Neuronal stem cell (in vitro differentiated cells): ENCODE data around the gene CAND1.

Experiments
- DNase-seq: peaks from one replicate; pipeline ENCODE4 v3.0.0-alpha.2; 2013; ENCODE audit warnings: low spot score
- H2AFZ ChIP-seq: one replicate; pipeline ENCODE4 v1.6.1; 2013; ENCODE audit warnings: mild to moderate bottlenecking, low read length, inconsistent platforms
- H2AK5ac ChIP-seq: 2 replicates; pipeline ENCODE4 v1.6.1; 2013; ENCODE audit warnings: low read depth, mild to moderate bottlenecking, inconsistent platforms, low read length, moderate library complexity, mixed read lengths
- H2BK120ac ChIP-seq: 2 replicates; pipeline ENCODE4 v1.6.1; 2013; ENCODE audit warnings: low read depth, mild to moderate bottlenecking, inconsistent platforms, low read length, moderate library complexity, mixed read lengths
- H2BK12ac ChIP-seq: one replicate; pipeline ENCODE4 v1.6.1; 2013; ENCODE audit warnings: low read length, inconsistent platforms
- H2BK15ac ChIP-seq: 2 replicates; pipeline ENCODE4 v1.6.1; 2013; ENCODE audit warnings: mild to moderate bottlenecking, low read length, inconsistent platforms, mixed read lengths
- H2BK5ac ChIP-seq: one replicate; pipeline ENCODE4 v1.6.1; 2013; ENCODE audit warnings: inconsistent platforms, mild to moderate bottlenecking, low read length, moderate library complexity
- H3K14ac ChIP-seq: one replicate; pipeline ENCODE4 v1.6.1; 2013; ENCODE audit warnings: low read length, inconsistent platforms
- H3K18ac ChIP-seq: 2 replicates; pipeline ENCODE4 v1.6.1; 2013; ENCODE audit warnings: low read length, inconsistent platforms
- H3K23ac ChIP-seq: 2 replicates; pipeline ENCODE4 v1.6.1; 2013; ENCODE audit warnings: low read depth, mild to moderate bottlenecking, mixed read lengths, low read length, inconsistent platforms; ENCODE audit not compliant: poor library complexity
- H3K27ac ChIP-seq: replicated peaks from 3 replicates; pipeline ENCODE4 v1.5.1; 2013; ENCODE audit warnings: low read length, inconsistent platforms
- H3K27me3 ChIP-seq, 3 experiments: 2 replicates each; pipeline ENCODE4 v1.6.1; 2013; ENCODE audit warnings: low read length in 3 of 3, mild to moderate bottlenecking in 2 of 3, inconsistent platforms in 1 of 3, low read depth in 1 of 3, mixed read lengths in 1 of 3, moderate library complexity in 1 of 3; ENCODE audit not compliant: control insufficient read depth in 3 of 3, insufficient read depth in 3 of 3
- H3K36me3 ChIP-seq, 2 donors: replicated peaks in 1 of 2; 2 replicates each; pipeline ENCODE4 v1.6.1; 2013; ENCODE audit warnings: low read length in 2 of 2; ENCODE audit not compliant: control insufficient read depth in 2 of 2, insufficient read depth in 2 of 2
- H3K4ac ChIP-seq: 2 replicates; pipeline ENCODE4 v1.6.1; 2013; ENCODE audit warnings: inconsistent platforms, mild to moderate bottlenecking, low read length, moderate library complexity
- H3K4me1 ChIP-seq, 2 donors: 1 replicate in 1 of 2; 2 replicates in 1 of 2; pipeline ENCODE4 v1.6.1; 2013; ENCODE audit warnings: low read length in 2 of 2, low read depth in 1 of 2; ENCODE audit not compliant: control insufficient read depth in 2 of 2, insufficient read depth in 1 of 2
- H3K4me2 ChIP-seq: one replicate; pipeline ENCODE4 v1.6.1; 2013; ENCODE audit warnings: mild to moderate bottlenecking, low read length, inconsistent platforms; ENCODE audit not compliant: insufficient read depth, poor library complexity, severe bottlenecking
- H3K4me3 ChIP-seq, 2 donors: 2 replicates each; pipeline ENCODE4 v1.5.1; 2013; ENCODE audit warnings: low read length in 2 of 2, mild to moderate bottlenecking in 2 of 2, inconsistent platforms in 1 of 2, moderate library complexity in 1 of 2
- H3K79me1 ChIP-seq: one replicate; pipeline ENCODE4 v1.6.1; 2013; ENCODE audit warnings: low read depth, mild to moderate bottlenecking, inconsistent platforms, low read length, moderate library complexity
- H3K9ac ChIP-seq: one replicate; pipeline ENCODE4 v1.6.1; 2013; ENCODE audit warnings: mild to moderate bottlenecking, low read depth, low read length, inconsistent platforms; ENCODE audit not compliant: poor library complexity
- H3K9me3 ChIP-seq, 2 donors: replicated peaks in 1 of 2; 2 replicates each; pipeline versions ENCODE3 to v1.6.1; 2013; ENCODE audit warnings: low read length in 2 of 2, mild to moderate bottlenecking in 2 of 2, inconsistent platforms in 1 of 2, low read depth in 1 of 2, mixed read lengths in 1 of 2, moderate library complexity in 1 of 2; ENCODE audit not compliant: control insufficient read depth in 2 of 2, insufficient read depth in 1 of 2
- H4K8ac ChIP-seq: one replicate; pipeline ENCODE4 v1.6.1; 2013; ENCODE audit warnings: low read depth, mild to moderate bottlenecking, inconsistent platforms, low read length, moderate library complexity
- H4K91ac ChIP-seq: one replicate; pipeline ENCODE4 v1.6.1; 2013; ENCODE audit warnings: low read length, low read depth, mild to moderate bottlenecking, inconsistent platforms; ENCODE audit not compliant: poor library complexity
- WGBS, 2 donors: extraction: QIAGEN DNeasy Blood & Tissue Kit; methylation state at CpG; one replicate each; pipeline ENCODE4 v1.1.7; 2013; ENCODE audit warnings: missing lambda C conversion rate in 2 of 2, mixed read lengths in 1 of 2; ENCODE audit not compliant: insufficient read length in 2 of 2, insufficient replicate concordance in 1 of 2; ENCODE audit errors: extremely low coverage in 2 of 2; 5-methylcytosine and 5-hydroxymethylcytosine counted together

Gene CAND1

GRCh38 chr12:67299526-67299925 is 30.4 kb downstream of the CAND1 start:
- no CpG with 5 or more reads among the region's 2 CpGs for WGBS, 2 donors

GRCh38 chr12:67299926-67300325 is 30.8 kb downstream of the CAND1 start:
- H3K4me3 ChIP-seq = no peak overlapping the region
- WGBS, 2 donors = no CpG with 5 or more reads among the region's 4 CpGs
- no peak overlapping the region for H4K91ac ChIP-seq
- no peak for DNase-seq
- no peak overlapping the region for H3K18ac ChIP-seq
- no peaks in the 10 kb centered on the region for H3K79me1 ChIP-seq
- H3K36me3 ChIP-seq = peaks cover 5 to 97% of the 10 kb centered on the region in 2 donors
- H2BK5ac ChIP-seq = no peak overlapping the region
- no peaks in the 10 kb centered on the region for H3K27me3 ChIP-seq
- H2BK120ac ChIP-seq = no peak overlapping the region
- no peak overlapping the region for H3K4ac ChIP-seq
- H2AFZ ChIP-seq = no peak overlapping the region
- no peak overlapping the region for H3K14ac ChIP-seq
- no peak overlapping the region for H2BK15ac ChIP-seq
- H4K8ac ChIP-seq = no peak overlapping the region
- H3K4me2 ChIP-seq = no peak overlapping the region
- H3K4me1 ChIP-seq = no peaks in the 10 kb centered on the region
- no peaks in the 10 kb centered on the region for H3K9me3 ChIP-seq
- no peak overlapping the region for H3K27ac ChIP-seq
- no peak overlapping the region for H2BK12ac ChIP-seq
- no peak overlapping the region for H2AK5ac ChIP-seq
- no peak overlapping the region for H3K9ac ChIP-seq
- no peak overlapping the region for H3K23ac ChIP-seq

More at GRCh38 chr12:67299526-67299925, 30.4 kb downstream of the CAND1 start:
- no peak overlapping the region for H3K23ac ChIP-seq
- H4K91ac ChIP-seq = no peak overlapping the region
- H2AK5ac ChIP-seq = no peak overlapping the region
- H2AFZ ChIP-seq = no peak overlapping the region
- no peaks in the 10 kb centered on the region for H3K4me1 ChIP-seq
- H3K4me3 ChIP-seq = no peak overlapping the region
- peaks cover 5 to 97% of the 10 kb centered on the region in 2 donors for H3K36me3 ChIP-seq
- no peaks in the 10 kb centered on the region for H3K9me3 ChIP-seq
- H3K79me1 ChIP-seq = no peaks in the 10 kb centered on the region
- H3K9ac ChIP-seq = no peak overlapping the region
- H3K18ac ChIP-seq = no peak overlapping the region
- no peak for DNase-seq
- H3K27me3 ChIP-seq = no peaks in the 10 kb centered on the region
- no peak overlapping the region for H2BK120ac ChIP-seq
- no peak overlapping the region for H3K27ac ChIP-seq
- H3K14ac ChIP-seq = no peak overlapping the region
- no peak overlapping the region for H3K4me2 ChIP-seq
- no peak overlapping the region for H2BK15ac ChIP-seq
- no peak overlapping the region for H3K4ac ChIP-seq
- no peak overlapping the region for H4K8ac ChIP-seq
- no peak overlapping the region for H2BK5ac ChIP-seq
- no peak overlapping the region for H2BK12ac ChIP-seq

- Histone ChIP-seq H2AFZ (no peak overlapping the region), H3K9me3 (no peaks in the 10 kb centered on the region), H3K79me1 (no peaks in the 10 kb centered on the region), H3K18ac (no peak overlapping the region), H2AK5ac (no peak overlapping the region), H3K4ac (no peak overlapping the region), H2BK12ac (no peak overlapping the region), H3K4me3 (no peak overlapping the region), H2BK120ac (no peak overlapping the region), H4K91ac (no peak overlapping the region), H3K14ac (no peak overlapping the region), H2BK5ac (no peak overlapping the region), H3K23ac (no peak overlapping the region), H4K8ac (no peak overlapping the region), H3K36me3 (peaks cover 15 to 97% of the 10 kb centered on the region in 2 donors), H3K4me1 (no peaks in the 10 kb centered on the region), H3K9ac (no peak overlapping the region), H3K4me2 (no peak overlapping the region), H3K27ac (no peak overlapping the region), H2BK15ac (no peak overlapping the region), H3K27me3 (no peaks in the 10 kb centered on the region)
- DNase-seq = no peak
- WGBS, 2 donors = no CpG with 5 or more reads among the region's 7 CpGs
Measured at GRCh38 chr12:67302162-67302561, 33.0 kb downstream of the CAND1 start.

GRCh38 chr12:67305544-67305943 is 36.4 kb downstream of the CAND1 start:
- H3K23ac ChIP-seq = no peak overlapping the region
- no peak overlapping the region for H3K18ac ChIP-seq
- H2BK5ac ChIP-seq = no peak overlapping the region
- H3K36me3 ChIP-seq = peaks cover 14 to 97% of the 10 kb centered on the region in 2 donors
- H2AFZ ChIP-seq = no peak overlapping the region
- H2AK5ac ChIP-seq = no peak overlapping the region
- no peak overlapping the region for H3K9ac ChIP-seq
- no peak for DNase-seq
- no peak overlapping the region for H3K4ac ChIP-seq
- H3K9me3 ChIP-seq = no peaks in the 10 kb centered on the region
- WGBS, 2 donors = no CpG with 5 or more reads among the region's 1 CpG
- no peak overlapping the region for H3K14ac ChIP-seq
- no peak overlapping the region for H3K4me3 ChIP-seq
- H2BK120ac ChIP-seq = no peak overlapping the region
- no peak overlapping the region for H4K8ac ChIP-seq
- H3K4me1 ChIP-seq = no peaks in the 10 kb centered on the region
- no peak overlapping the region for H3K4me2 ChIP-seq
- no peak overlapping the region for H2BK15ac ChIP-seq
- no peak overlapping the region for H2BK12ac ChIP-seq
- H3K79me1 ChIP-seq = no peaks in the 10 kb centered on the region
- H3K27me3 ChIP-seq = no peaks in the 10 kb centered on the region
- no peak overlapping the region for H4K91ac ChIP-seq
- H3K27ac ChIP-seq = no peak overlapping the region
